Measurements from ENCODE around the gene B3GAT1.
"Not testable (repeated sequence)": the region's sequence is repeated elsewhere in the genome, so short reads cannot be mapped to it uniquely, and the experiment has no call there.

The B3GAT1 gene

DNA sequence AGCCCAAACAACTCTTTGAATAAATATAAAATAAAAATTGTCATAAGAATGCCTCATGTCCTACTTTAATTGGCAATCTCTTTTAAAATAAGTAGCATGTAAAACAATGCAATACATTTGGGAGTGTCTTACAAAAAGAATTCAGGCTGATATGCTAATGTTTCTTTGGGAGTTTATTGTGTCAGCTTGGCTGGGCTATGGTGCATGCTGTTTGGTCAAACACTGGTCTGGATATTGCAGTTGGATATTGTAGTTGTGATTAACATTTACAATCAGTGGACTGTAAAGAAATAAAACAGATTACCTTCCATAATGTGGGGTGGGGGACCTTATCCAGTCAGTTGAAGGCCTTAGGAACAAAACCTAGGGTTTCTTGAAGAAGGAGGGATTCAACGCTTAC, 37.0 kb upstream of the B3GAT1 start:
- DNase-seq, result no peak
- TF ChIP-seq GATA1 (IDR thresholded peaks at IDR 0.05; ENCODE audit: low read depth, low read length), result no peak
- no peak for TF ChIP-seq POLR2A (IDR thresholded peaks at IDR 0.05; ENCODE audit: low read length)

- no peak for TF ChIP-seq POLR2A (IDR thresholded peaks at IDR 0.05; ENCODE audit: low read length)
- no peak for TF ChIP-seq GATA1 (IDR thresholded peaks at IDR 0.05; ENCODE audit: low read depth, low read length)
- DNase-seq, result no peak
Observed at GRCh38 chr11:134447696-134448095, 35.7 kb upstream of the B3GAT1 start.

DNA sequence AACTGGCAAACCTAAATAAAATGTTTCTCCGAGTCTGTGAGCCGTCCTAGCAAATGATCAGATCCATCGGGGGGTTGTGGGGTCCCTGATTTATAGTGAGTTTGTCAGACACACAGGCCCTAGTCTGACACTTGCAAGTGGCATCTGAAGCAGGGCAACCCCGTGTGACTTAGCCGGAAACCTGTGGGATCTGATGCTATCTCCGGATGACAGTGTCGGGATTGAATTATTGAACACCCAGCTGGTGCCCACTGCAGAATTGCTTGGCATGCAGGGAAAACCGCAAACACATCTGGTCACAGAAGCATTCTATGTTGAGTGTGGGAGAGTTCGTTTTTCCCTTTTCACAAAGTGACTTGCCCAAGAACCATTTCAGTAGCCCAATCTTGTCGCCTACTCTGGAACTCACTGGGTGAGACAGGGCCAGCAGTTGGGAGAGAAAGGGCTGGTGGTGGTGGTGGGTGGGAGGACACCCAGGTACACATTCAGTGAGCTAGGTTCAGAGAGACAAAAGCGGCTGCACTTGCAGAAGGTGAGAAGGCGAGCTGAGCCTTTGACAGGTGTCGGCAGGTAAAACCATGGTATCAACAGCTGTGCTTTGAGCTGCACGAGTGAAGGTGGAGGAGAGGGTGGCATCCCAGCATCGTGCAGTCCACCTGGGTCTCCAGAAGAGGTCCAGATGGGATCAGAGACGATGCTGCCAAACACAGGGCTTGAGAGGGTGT, 33.7 kb upstream of the B3GAT1 start:
- no peak for DNase-seq
- TF ChIP-seq POLR2A (IDR thresholded peaks at IDR 0.05; ENCODE audit: low read length) (no peak), GATA1 (IDR thresholded peaks at IDR 0.05; ENCODE audit: low read depth, low read length) (no peak)

- DNase-seq, result not testable (repeated sequence)
Observed at GRCh38 chr11:134444160-134445108, 32.4 kb upstream of the B3GAT1 start.

DNA sequence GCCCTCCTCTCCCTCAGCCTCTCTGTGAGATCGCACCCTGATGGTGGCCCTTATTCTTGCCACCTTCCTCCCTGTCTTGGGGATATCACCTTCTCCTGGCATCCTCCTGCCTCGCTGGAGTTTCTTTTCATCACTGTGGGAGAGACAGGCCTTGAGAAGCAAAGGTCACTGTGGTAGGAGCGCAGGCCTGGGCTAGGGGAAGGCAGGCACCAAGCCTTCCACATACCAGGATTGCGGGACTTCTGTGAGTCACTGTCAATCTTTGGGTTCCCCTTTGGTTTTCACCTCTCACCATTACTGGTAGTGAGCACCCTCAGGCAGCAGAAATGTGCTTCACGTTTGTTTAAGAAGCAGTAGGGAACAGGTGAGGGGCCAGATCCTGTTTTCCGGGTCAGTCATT, 31.2 kb upstream of the B3GAT1 start:
- TF ChIP-seq POLR2A (IDR thresholded peaks at IDR 0.05; ENCODE audit: low read length) (no peak), GATA1 (IDR thresholded peaks at IDR 0.05; ENCODE audit: low read depth, low read length) (no peak)
- DNase-seq, result no peak

DNA sequence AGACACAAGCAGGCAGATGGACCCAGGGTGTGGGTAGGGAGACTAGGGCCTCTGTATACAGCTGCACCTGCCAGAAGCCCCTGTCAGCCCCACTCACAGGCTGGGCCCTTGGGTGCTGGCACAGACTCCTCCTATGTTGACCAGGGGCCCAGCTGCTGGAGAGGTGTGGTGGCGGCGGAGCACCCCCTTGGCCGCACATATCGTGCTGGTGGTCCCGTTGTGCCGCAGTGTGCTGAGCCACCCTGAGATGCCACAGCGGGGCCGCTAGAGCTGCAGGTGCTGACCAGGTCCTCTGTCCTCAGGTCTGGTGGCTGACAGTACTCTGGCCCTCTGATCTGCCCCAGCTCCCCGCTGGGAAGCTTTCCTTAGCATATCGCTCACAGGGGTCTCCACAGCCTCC, 30.2 kb upstream of the B3GAT1 start:
- DNase-seq, result no peak

GRCh38 chr11:134441706-134442105, 29.7 kb upstream of the B3GAT1 start:
- no peak for TF ChIP-seq POLR2A (IDR thresholded peaks at IDR 0.05; ENCODE audit: low read length)
- no peak for TF ChIP-seq GATA1 (IDR thresholded peaks at IDR 0.05; ENCODE audit: low read depth, low read length)
- DNase-seq, result no peak

More for the DNA sequence above, 30.2 kb upstream of the B3GAT1 start:
- no peak for TF ChIP-seq POLR2A (IDR thresholded peaks at IDR 0.05; ENCODE audit: low read length)
- TF ChIP-seq GATA1 (IDR thresholded peaks at IDR 0.05; ENCODE audit: low read depth, low read length), result no peak

DNA sequence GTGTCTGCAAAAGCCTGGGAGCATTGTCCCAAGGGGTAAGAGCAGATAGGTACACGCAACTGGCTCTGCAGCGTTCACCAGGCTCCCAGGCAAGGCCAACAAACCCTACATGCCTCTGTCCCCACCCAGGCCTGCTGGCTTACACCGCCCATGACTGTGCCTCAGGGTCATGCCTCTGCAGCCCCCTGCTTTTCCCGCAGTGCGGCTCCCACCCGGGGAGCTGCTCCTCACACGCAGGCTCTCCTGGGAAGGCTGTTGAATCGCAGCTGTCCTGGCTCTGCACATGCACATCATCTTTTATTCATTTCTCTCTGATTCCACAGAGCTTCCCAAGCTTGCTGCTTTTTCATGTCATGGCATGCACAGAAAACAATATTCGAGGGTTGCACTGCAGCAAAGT, 29.2 kb upstream of the B3GAT1 start:
- TF ChIP-seq POLR2A (IDR thresholded peaks at IDR 0.05; ENCODE audit: low read length), result no peak
- no peak for TF ChIP-seq GATA1 (IDR thresholded peaks at IDR 0.05; ENCODE audit: low read depth, low read length)
- DNase-seq, result no peak

GRCh38 chr11:134440851-134441250, 28.8 kb upstream of the B3GAT1 start:
- no peak for DNase-seq
- TF ChIP-seq GATA1 (IDR thresholded peaks at IDR 0.05; ENCODE audit: low read depth, low read length) (no peak), POLR2A (IDR thresholded peaks at IDR 0.05; ENCODE audit: low read length) (no peak)

DNA sequence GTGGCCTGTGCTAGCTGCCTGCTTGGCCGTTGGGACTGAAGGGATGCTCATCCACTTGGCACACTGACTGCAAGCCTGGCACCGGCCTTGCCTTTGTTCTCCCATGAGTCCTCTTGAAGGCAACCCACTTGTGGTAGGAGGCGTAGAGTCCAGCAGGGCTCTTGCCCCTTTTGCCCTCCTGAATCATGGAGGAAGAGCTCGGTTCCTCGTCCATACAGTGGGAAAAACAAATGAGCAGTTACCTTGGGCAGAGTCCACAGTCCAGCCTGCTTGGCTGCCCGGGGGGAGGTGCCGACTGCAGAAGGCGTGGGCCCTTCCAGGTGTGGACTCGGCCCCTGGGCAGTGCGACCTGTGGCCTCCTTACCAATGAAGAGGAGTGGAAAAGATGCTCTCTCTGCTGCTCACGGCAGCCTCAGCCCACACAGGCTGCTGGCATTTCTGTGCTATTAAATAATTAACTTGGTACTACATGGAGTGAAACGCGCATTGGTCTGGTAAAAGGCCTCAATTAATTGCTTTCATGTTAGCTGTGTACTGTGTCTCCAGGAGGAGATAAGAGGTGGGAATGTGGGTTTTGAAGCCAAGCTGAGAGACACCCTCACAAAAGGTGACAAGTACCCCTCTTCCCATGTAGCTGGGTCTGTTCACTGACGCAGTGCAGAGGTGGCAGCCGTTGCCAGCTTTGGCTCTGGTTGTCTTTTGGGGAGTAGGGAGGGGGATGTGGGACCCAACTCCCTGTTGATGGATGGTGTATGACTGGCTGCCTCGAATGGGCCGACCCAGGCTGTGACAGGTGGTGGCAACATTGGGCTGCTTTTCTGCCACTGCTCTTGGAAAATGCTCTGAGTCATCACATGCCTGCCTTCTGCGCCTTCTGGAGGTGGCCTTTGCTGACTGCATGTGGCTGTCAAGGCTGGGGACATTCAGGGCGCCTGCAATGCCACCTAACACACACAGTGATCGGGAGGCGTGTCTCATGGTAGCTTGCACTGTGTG, 26.8 kb upstream of the B3GAT1 start:
- TF ChIP-seq POLR2A (IDR thresholded peaks at IDR 0.05; ENCODE audit: low read length), result no peak
- TF ChIP-seq GATA1 (IDR thresholded peaks at IDR 0.05; ENCODE audit: low read depth, low read length), result no peak
- DNase-seq, result no peak

GRCh38 chr11:134437821-134438220, 25.8 kb upstream of the B3GAT1 start:
- DNase-seq, result no peak
- TF ChIP-seq POLR2A (IDR thresholded peaks at IDR 0.05; ENCODE audit: low read length) (no peak), GATA1 (IDR thresholded peaks at IDR 0.05; ENCODE audit: low read depth, low read length) (no peak)

DNA sequence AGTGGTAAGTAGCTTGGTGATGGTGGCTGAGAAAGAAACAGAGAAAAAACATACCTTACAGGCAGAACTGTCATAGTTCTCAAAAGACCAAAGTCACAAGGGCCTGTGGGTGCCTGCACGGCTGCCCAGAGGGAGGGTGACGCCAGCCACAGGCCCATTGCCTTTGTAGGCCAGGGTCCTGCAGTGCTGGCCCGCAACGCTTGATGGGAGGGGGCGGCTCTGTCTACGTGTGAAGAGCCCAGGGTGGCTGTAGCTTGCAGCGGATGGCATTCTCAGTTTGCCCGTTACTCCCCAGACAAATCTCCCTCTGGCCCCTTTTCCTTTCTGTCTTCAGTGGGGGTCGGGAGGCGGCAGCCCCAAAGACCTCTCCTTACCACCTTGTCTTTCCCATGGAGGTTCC, 24.7 kb upstream of the B3GAT1 start:
- TF ChIP-seq GATA1 (IDR thresholded peaks at IDR 0.05; ENCODE audit: low read depth, low read length) (no peak), POLR2A (IDR thresholded peaks at IDR 0.05; ENCODE audit: low read length) (no peak)

DNA sequence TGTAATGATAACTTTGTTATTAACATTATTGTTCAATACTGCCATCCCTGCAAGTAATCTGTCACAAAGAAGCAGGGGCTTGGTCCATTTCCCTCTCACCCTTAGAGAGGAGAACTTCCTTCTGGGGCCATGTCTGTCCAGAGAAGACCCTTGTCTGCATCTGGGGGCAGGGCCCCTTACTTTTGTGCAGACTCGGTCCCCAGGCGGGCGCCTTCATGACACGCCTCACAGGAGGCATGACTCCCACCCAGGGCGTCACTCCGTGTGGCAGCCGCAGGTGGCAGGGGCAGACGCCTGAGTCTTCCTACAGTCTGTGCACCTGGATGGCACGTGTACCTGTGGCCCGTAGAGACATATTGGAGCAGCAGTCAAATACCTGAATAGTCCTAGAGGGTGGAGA, 21.8 kb upstream of the B3GAT1 start:
- DNase-seq, result no peak
- TF ChIP-seq POLR2A (IDR thresholded peaks at IDR 0.05; ENCODE audit: low read length), result no peak
- TF ChIP-seq GATA1 (IDR thresholded peaks at IDR 0.05; ENCODE audit: low read depth, low read length), result no peak

More for the DNA sequence above, 24.7 kb upstream of the B3GAT1 start:
- no peak for DNase-seq

DNA sequence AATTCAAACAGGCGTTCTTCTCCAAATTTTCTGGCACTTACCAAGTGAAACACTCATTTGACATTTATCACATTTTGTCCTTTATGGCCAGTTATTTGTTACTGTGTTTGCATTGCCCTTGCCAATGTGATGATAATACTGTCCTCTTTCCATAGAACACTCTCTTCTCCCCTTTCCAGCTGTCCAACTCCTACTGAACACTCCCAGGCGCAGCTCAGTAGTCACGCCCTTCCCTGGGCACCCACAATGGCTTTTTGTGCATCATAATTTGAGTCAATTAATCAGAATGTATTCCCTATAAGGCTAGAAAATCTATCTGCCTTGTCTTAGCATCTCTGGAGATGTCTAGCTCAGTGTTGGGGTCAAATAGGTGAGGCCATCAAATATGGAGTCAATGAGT, 21.2 kb upstream of the B3GAT1 start:
- DNase-seq, result no peak

More for the DNA sequence above, 21.2 kb upstream of the B3GAT1 start:
- TF ChIP-seq POLR2A (IDR thresholded peaks at IDR 0.05; ENCODE audit: low read length) (no peak), GATA1 (IDR thresholded peaks at IDR 0.05; ENCODE audit: low read depth, low read length) (no peak)

Data from erythroblast (primary cell).